ENCODE results near the gene SLC19A3.
"Not testable (repeated sequence)": the region's sequence is repeated elsewhere in the genome, so short reads cannot be mapped to it uniquely, and the experiment has no call there.

The SLC19A3 gene

GRCh38 chr2:227717687-227718567 lies at the start of gene SLC19A3:
Gene SLC19A3 (minus strand): TSS chr2:227718028. CDS start chr2:227702318, 15,710 bp downstream.
- no peak for DNase-seq (ENCODE audit: low read depth in 3 of 3)

- DNase-seq (ENCODE audit: low read depth in 3 of 3), result peak; percentile 32 to 42 (median 37)
Measured at GRCh38 chr2:227766373-227766883, 48.6 kb upstream of the SLC19A3 start.

- DNase-seq (ENCODE audit: low read depth in 3 of 3), result no peak
Measured at GRCh38 chr2:227765788-227766372, 48.1 kb upstream of the SLC19A3 start.

GRCh38 chr2:227761740-227762476 lies 44.1 kb upstream of the SLC19A3 start:
- DNase-seq (ENCODE audit: low read depth in 3 of 3), result no peak

DNA sequence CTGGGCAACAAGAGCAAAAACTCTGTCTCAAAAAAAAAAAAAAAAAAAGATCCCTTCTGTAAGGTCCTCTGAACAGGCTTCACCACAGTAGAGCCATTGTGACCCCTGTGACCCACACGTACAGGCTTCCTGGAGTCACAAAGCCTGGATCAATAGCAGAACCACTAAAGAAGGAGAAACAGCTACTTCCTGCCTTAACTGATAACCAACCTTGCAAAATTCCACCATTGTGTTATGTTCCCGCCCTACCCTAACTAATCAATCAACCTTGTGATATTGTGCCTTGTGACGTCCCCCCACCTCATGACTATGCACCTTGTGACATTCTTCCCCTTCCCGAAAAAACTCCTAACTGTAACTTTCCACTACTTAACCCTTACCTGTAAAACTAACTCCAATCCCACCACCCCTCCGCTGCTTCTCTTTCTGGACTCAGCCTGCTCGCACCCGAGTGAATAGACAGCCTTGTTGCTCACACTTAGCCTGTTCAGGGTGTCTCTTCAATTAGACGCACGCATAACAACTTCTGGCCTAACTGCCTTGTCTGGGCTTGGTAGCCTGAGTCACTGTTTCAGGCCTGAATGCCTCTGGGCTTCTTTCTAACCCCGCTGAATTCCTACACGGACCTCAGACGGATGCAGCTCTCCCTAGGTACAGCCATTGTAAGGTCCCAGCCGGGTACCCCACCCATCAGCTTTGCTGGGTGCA lies 41.7 kb upstream of the SLC19A3 start:
- DNase-seq (ENCODE audit: low read depth in 3 of 3), result no peak

- not testable (repeated sequence) for DNase-seq (ENCODE audit: low read depth in 3 of 3)
Measured at GRCh38 chr2:227756261-227756660, 38.4 kb upstream of the SLC19A3 start.

DNA sequence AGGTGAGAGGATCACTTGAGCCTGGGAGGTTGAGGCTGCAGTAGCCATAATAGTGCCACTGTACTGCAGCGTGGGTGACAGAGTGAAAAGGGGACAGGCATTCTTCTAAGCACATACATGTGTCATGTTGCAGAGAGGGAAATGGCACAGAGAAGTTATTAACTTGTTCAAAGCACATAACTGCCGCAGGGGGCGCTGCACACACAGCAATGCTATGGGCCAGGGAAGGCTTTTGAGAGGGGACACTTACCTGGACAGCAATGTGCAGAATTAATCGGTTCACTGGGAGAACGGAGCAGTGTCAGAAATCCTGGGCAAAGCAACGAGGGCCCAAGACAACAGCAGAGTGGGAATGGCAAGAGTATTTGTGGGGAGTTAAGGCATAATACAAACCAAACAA lies 30.3 kb upstream of the SLC19A3 start:
- no peak for DNase-seq (ENCODE audit: low read depth in 3 of 3)

DNA sequence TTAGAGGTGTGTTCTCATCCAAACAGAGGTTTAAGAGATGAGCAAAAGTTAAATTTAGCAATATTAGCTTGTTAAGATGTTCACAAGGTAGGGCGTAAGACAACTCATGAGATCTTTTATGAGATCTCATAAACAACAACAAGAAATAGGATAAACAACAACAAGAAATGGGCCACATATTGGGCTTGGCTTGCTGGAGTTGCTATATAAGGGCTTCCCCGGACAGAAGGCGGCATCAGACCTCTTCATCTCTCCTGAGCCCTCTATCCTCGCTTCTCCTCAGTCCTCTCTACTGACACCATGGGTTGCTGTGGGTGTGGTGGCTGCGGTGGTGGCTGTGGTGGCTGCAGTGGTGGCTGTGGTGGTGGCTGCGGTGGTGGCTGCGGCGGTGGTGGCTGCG lies 27.8 kb upstream of the SLC19A3 start, which contains the start of gene SCYGR8:
Gene SCYGR8 (plus strand): TSS at position 301 of the 400 bp plus-strand sequence. CDS start 0 bp downstream, at position 301.
- DNase-seq (ENCODE audit: low read depth in 3 of 3), result no peak

GRCh38 chr2:227740705-227741104 lies 22.9 kb upstream of the SLC19A3 start:
- not testable (repeated sequence) for DNase-seq (ENCODE audit: low read depth in 3 of 3)

DNA sequence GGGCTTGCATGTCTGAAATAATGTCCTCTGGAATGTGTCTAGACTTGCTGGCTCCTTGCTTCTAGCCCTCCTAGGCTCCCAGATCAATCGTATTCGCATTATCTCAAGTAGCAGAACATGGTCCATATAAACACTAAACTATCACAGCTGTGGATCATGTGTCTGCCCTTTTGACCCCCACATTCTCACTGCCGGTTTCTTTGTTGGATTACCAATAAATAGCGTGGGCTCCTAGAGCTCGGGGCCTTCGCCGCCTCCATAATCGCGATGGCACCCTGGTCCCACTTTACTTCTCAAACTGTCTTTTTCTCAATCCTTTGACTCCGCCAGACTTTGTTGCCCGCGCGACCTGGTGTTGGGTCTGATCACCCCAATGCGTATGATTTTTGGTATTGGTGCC lies 21.5 kb upstream of the SLC19A3 start:
- DNase-seq (ENCODE audit: low read depth in 3 of 3), result no peak

GRCh38 chr2:227728035-227728434 lies 10.2 kb upstream of the SLC19A3 start, which contains the start of gene SCYGR7:
Gene SCYGR7 (plus strand): TSS chr2:227728335. CDS start chr2:227728335, 0 bp downstream.
- DNase-seq (ENCODE audit: low read depth in 3 of 3), result no peak

- no peak for DNase-seq (ENCODE audit: low read depth in 3 of 3)
Measured at GRCh38 chr2:227724394-227725039, 6.7 kb upstream of the SLC19A3 start, which contains the start of gene SCYGR6. Gene SCYGR6 (minus strand): TSS chr2:227724757. CDS start chr2:227724757, 0 bp downstream.

GRCh38 chr2:227722821-227723220 lies 5.0 kb upstream of the SLC19A3 start:
- not testable (repeated sequence) for DNase-seq (ENCODE audit: low read depth in 3 of 3)

DNA sequence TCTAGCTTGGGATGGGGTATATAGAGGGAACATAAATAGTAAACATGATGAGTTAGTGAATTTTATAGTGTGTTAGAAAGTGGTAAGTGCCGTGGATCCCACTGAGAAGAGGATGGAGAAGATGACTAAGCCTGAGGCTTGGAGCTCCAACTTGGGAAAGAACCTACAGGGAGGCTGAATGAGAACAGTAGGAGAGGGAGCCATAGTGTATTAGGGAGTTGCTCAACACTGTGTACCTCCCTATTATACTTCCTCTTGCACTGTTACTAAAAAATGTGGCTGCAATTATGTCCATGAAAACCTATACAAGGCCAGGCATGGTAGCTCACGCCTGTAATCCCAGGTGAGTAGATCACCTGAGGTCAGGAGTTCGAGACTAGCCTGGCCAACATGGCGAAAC lies 2.9 kb upstream of the SLC19A3 start:
- no peak for DNase-seq (ENCODE audit: low read depth in 3 of 3)

- DNase-seq (ENCODE audit: low read depth in 3 of 3), result no peak
Measured at GRCh38 chr2:227719641-227720040, 1.8 kb upstream of the SLC19A3 start.

DNA sequence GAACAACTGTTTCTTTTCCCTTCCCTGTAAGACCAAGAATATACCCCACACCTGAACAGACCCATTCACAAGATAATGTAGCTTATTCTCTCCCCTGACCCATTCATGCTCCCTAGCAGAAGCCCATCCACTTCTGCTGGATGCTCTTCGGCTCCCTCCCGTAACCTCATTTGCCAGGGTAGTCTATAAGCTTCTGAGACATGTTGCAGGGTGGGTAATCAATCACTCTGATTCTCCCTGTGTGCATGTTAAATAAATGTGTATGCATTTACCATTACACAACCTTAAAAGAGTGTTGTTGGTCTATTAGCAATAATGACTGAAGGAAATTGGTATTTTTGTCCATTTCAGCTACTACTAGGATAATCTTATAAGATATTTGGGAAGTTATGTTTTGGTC lies 1.3 kb downstream of the SLC19A3 start:
- DNase-seq (ENCODE audit: low read depth in 3 of 3), result no peak

- no peak for DNase-seq (ENCODE audit: low read depth in 3 of 3)
Measured at GRCh38 chr2:227713291-227713690, 4.5 kb downstream of the SLC19A3 start.

DNA sequence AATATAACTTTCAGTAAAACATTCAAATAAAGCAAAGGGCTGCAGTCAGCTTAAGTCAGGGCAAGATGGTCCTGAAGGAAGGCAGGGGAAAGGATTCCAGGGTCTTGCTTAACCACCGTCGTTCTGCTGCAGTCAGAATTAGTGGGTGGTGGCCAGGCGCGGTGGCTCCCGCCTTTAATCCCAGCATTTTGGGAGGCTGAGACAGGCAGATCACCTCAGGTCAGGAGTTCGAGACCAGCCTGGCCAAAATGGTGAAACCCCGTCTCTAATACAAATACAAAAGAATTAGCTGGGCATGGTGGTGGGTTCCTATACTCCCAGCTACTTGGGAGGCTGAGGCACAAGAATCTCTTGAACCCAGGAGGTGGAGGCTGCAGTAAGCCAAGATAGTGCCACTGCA lies 6.8 kb downstream of the SLC19A3 start:
- no peak for DNase-seq (ENCODE audit: low read depth in 3 of 3)

DNA sequence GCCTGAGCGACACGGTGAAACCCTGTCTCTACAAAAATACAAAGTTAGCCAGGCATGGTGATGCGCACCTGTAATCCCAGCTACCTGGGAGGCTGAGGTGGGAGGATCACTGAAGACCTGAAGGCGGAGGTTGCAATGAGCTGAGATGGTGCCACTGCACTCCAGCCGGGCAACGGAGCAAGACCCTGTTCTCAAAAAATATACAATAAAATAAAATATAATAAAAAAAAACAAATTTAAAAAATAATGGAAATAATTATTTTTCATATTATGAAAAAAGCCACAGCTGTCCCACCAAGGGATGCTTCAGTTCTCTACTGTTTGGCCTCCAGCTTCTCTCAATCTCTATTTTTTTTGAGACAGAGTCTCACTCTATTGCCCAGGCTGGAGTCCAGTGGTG lies 10.4 kb downstream of the SLC19A3 start:
- DNase-seq (ENCODE audit: low read depth in 3 of 3), result no peak

- DNase-seq (ENCODE audit: low read depth in 3 of 3), result no peak
Measured at GRCh38 chr2:227706859-227707258, 11.0 kb downstream of the SLC19A3 start.

GRCh38 chr2:227703961-227704360 lies 13.9 kb downstream of the SLC19A3 start:
- no peak for DNase-seq (ENCODE audit: low read depth in 3 of 3)

Measured in stimulated activated CD4-positive, alpha-beta T cell treated with anti-CD3 and anti-CD28 coated beads, TNF-alpha, amount 100 ng/mL, for 4 hours (primary cell).